GM18519 (cell line): ENCODE results near the gene SLC36A3.
A peak's percentile ranks its signal among the peaks of the same experiment; 100 is the strongest.
"Not testable (repeated sequence)": the region's sequence is repeated elsewhere in the genome, so short reads cannot be mapped to it uniquely, and the experiment has no call there.

Source experiments
- ATAC-seq: cut with Tn5 transposase; IDR thresholded peaks from one replicate; pipeline ENCODE4 v1.9.1; 2021; ENCODE audit warnings: mild to moderate bottlenecking, moderate library complexity; ENCODE audit not compliant: unreplicated experiment, low FRiP score

The SLC36A3 gene

GRCh38 chr5:151303666-151304065 is at the start of gene SLC36A3:
Gene SLC36A3 (minus strand): TSS chr5:151303766. CDS start chr5:151303354, 412 bp downstream.
- no peak for ATAC-seq

DNA sequence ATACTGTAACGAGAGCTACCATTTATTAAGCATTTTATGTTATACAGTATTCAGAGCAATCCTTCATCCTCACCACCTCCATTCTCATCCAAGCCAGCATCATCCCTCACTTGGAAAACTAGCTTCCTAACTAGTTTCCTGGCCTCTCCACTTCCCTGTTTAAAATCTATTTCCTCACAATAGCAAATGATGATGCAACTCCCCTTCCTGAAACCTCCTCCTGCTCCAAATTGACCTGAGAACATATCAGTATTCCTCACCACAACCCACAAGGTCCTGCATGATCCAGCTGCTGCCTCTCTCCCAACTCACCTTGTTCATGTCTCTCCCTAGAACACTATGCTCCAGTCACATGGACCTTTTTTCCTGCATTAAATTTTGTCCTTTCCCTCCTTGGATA is 48.1 kb upstream of the SLC36A3 start:
- no peak for ATAC-seq

DNA sequence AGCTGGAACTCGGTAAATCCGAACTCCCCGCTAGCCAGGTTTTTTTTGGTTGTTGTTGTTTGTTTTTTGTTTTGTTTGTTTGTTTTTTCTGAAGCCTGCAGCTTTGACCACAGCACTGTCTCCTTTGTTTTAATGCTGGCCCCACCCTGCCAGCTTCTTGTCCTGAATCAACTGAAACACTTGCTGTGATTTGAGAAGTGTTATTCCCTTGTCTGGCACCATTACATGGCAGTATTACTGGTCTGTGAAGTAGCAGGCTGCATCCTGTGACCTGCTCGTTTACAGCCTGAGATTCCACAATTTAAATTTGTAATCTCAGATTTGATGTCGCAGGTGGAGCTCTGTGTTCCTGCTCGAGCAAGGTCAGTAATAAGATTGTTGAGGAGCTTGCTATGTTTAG is 45.2 kb upstream of the SLC36A3 start:
- ATAC-seq: no peak

GRCh38 chr5:151347369-151347768 is 43.8 kb upstream of the SLC36A3 start, which contains the start of gene SLC36A2:
Gene SLC36A2 (minus strand): TSS chr5:151347559. CDS start chr5:151347460, 99 bp downstream.
- no peak for ATAC-seq

DNA sequence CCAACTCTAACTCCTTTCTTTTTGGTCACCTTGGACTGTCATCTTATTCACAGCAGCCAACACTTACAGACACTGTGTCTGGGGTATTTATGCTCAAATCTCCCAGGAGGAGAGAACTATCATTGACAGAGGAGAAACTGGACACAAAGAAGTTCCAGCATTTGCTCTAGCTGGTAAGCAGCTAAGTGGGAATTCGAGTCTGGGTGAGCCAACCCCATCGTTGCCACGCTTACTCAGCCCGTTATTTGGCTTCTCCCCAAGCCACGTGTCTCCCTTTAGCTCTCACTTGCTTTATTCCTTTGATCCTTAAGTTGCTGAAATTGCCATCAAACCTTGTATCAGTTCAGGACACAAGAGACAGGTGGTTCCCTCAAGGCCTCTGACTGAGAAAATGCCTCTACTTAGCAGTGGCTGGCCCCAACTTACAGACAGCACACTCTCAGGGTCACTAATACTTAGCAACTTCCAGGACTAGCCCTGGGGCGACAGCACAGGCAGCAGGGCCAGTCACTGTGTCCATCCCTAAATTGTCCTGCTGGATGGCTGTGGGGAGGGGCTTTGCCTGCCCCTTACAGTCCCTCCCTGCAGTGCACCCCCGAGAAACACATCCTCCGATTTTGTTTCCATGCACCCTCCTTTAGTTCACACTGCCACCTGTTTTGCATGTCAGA is 42.4 kb upstream of the SLC36A3 start:
- no peak for ATAC-seq

DNA sequence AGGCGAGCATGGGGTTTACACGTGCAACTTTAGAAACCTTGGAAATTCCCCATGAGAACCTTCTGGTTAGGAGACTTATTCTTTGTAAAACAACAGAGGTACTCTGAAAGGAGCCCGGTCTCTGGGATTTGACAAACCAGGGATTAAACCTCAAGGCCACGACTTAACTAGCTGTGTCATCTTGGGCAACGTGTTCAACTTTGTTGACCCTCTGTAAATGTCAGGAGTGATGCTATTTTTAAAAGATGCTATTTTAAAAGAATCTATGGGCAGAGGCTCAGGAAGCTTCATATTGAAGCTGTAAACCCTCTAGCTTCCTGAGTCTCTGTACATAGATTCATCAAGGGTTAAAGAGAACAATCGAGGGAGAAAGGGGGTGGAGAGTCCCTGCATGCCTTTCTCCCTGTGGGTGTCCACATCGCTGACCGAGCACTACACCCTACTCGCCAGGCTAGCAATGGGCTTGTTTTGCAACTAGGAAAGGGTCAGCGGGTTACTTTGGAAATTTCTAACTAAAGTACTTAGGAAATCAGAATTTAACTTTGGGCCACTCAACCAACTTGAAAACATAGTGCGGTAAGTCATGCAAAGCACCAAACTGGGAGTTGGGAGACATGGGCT is 41.7 kb upstream of the SLC36A3 start:
- ATAC-seq: no peak

DNA sequence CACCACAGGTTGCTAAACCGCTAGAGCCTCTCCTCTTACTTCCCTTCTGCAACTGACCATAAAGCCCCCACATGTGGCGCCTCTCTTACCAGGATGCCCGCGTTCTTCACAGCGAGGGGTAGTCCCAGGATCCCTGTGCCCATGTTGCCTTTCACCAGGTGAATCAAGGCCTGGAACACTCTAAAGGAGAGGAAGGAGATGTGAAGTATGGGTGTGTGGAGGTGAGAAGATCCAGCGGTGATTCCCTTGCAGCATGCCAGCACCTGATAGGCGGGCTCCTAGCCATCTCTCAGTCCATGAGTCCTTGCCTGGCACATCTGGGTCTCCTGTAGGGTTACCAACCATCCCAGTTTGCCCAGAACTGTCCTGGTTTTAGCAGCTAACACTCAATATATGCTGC is 40.5 kb upstream of the SLC36A3 start:
- no peak for ATAC-seq

DNA sequence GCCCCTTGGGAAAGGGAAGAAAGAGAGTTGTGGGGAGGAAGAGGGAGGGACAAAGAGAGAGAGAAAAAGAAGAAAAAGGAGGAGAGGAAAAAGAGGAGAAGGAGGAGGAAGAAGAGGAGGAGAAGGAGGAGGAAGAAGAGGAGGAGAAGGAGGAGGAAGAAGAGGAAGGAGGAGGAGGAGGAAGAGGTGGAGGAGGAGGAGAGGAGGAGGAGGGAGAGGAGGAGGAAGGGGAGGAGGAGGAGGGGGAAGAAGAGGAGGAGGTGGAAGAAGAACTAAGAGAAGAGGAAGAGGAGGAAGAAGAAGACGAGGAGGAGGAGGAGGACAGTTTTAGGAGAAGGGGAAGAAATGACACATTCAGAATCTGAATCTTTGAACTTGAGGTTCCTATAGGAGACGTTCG is 36.4 kb upstream of the SLC36A3 start:
- ATAC-seq: no peak

DNA sequence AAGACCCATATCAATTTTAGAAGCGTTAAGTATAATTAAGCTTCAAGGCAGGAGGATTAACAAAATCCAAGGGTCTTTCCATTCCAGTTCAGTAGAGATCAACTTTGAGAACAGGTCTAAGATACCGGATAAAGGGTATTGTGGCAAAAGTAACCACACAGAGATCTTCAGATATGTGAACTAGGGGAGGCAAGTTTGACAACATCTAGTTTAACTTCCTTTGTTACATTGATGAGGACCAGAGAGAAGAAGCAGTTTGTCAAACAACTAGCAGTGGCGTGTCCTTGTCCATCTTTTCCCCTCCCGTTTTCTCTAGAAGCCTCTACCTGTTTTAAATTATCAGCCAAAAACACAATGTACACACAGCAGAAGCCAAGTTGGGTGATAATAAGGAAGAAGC is 35.2 kb upstream of the SLC36A3 start:
- ATAC-seq: no peak

GRCh38 chr5:151332857-151333256 is 29.3 kb upstream of the SLC36A3 start:
- no peak for ATAC-seq

GRCh38 chr5:151328734-151329133 is 25.2 kb upstream of the SLC36A3 start:
- no peak for ATAC-seq

GRCh38 chr5:151327585-151327984 is 24.0 kb upstream of the SLC36A3 start:
- ATAC-seq: no peak

- no peak for ATAC-seq
These were observed 22.7 kb upstream of the SLC36A3 start for GRCh38 chr5:151326266-151326665.

DNA sequence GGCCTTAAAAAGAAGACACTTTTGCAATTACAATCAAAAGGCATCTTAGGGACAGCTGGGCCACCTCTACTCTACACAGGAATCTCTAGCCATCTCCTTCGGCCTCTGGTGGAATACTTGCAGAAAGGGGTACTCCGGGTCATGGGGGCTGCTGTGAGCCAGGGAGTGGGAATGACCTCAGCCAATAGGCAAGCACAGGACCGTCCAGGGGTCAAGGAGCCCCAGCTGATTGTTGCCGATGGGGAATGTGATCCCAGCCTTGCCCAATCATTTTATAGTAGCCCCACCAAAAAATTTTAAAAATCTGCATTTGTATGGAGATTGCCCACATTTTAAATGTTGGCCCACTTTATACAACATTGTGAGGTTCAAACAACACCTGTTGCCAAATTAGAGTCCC is 16.9 kb upstream of the SLC36A3 start:
- no peak for ATAC-seq

DNA sequence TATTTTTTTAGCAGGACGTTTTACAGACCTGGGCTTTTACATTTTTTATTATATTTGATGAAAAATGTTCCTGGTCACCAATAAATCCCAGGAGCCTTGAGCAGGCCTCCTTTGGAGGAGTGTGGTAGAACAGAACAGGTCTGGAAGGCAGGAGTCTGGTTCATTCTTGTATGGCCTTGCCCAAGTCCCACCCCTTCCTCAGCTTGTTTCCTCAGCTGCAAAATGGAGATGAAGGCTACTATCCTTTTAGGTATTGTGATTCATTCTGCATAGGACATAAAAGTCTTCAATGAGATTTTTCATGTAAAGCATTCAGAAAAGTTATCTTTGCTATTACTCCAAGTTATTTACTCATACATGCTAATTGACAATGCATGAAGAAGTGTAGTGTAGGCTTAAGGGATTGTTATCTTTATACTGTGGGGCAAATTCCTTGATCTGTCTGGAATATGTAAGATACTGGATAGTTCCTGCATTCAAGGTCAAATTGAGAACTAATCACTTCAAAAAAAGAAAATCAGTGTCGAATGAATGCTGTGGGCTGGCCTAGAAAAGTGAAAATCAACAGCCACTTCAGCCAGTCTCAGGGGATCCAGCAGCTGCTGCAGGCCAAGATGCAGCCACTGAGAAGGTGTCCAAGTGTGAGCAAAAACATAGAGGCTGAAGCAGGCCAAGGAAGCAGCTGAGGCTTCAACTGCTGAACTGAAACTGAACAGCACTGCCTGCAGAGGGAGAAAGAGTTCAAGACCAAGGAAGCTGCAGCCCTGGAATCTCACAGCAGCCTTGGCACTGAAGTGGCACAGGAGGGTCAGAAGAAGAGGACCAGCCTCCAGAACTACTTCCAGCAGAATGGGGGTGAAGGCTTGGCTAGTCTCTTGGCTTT is 15.5 kb upstream of the SLC36A3 start:
- peak; percentile 42 for ATAC-seq

DNA sequence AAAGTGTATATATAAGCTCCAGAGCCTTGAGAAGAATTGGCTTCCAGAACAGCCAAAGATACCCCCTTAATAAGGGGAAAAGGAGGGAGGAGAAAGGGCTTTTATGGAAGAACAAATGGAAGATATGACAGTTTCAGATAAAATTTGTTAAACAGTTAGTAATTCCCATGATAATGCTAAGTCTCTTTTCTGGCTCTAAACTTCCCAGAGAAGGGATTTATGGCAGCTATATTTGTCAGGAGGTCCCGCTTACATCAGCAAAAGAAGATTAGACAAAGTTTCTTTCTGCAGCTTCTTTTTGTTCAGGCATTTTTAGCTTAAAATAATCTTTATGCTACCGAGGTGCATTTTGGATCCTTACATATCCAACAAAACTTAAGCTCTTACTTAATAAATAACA is 14.3 kb upstream of the SLC36A3 start:
- no peak for ATAC-seq

DNA sequence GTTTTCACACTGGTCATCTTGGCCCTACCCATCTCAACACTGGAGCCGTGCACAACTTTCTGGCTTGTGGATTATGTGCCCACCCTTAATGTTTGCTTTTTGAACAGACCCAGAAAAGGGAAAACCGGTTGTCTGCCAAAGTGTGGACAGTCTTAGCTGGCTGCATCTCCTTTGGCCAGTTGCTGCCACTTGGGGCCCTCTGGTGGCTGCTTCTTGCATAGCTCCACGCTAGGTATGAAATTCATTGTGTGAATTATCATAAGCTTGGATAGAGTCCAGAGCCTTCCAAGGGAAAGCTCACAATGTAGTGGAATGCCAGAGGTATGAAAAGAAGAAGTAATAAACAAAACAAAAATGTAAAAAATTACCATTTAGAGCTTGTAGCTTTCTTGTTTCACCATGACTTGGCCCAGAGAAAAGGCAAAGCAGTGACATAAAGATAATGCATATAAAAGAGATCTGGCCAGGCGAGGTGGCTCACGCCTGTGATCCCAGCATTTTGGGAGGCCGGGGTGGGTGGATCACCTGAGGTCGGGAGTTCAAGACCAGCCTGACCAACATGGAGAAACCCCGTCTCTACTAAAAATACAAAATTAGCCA is 12.5 kb upstream of the SLC36A3 start:
- peak; percentile 84 for ATAC-seq

GRCh38 chr5:151313357-151313756 is 9.8 kb upstream of the SLC36A3 start:
- no peak for ATAC-seq

DNA sequence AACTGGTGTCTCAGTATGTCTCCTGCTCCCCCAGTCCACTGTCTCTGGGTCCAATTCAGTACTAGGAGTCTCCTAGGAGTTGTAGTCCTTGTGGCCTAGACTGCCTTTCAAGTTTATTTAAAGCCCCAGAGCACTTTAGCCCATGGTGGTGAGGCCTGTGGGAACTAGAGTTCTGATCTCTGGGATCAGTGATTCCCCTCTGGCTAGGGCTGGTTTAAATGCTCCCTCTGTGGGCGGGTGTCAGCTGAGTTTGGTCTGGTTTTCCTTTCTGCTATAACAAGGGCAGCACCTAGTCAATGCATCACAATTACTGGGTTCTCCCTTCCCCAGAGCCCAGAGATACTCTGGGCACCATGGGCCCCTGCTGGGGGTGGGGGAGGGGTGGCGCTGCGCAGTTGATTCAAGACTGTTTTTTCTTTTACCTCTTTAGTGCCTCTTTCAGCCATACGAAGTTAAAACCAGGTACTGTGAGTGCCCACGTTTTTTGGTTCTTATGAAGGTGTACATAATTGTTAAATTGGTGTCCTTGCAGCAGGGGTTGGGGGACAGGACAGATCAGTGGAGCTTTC is 9.3 kb upstream of the SLC36A3 start:
- no peak for ATAC-seq

- ATAC-seq: no peak
These were observed 7.4 kb upstream of the SLC36A3 start for GRCh38 chr5:151310932-151311331.

- not testable (repeated sequence) for ATAC-seq
These were observed 6.3 kb upstream of the SLC36A3 start for GRCh38 chr5:151309821-151310220.
